ENCODE data around the gene SNTB2. TPM values are rescaled to one million over a fixed set of nuclear protein-coding genes. Genes with fewer than 3 reads are reported as not detected.

Gene SNTB2
- total RNA-seq, 1 experiment from 2014 or later = 20.2 TPM

GRCh38 chr16:69141936-69142335, 45.0 kb upstream of the SNTB2 start:
- H3K18ac ChIP-seq (ENCODE audit: insufficient read length, low read depth, low read length) = no peak overlapping the region
- no peak overlapping the region for H3T11ph ChIP-seq (ENCODE audit: low read length)
- no peak overlapping the region for H3K56ac ChIP-seq (ENCODE audit: insufficient read length, low read depth, low read length)
- H3K36me3 Mint-ChIP-seq (ENCODE audit: insufficient read depth in 1 of 3, low read depth in 3 of 3) = peaks cover 63 to 87% (median 83%) of the 10 kb centered on the region in 3 experiments; a peak in 6 of 7 replicates
- H2BK120ac ChIP-seq (ENCODE audit: low read depth, low read length, poor library complexity, severe bottlenecking) = no peak overlapping the region
- no CpG with 5 or more reads among the region's 4 CpGs for WGBS (ENCODE audit: extremely low coverage, insufficient read length, low lambda C conversion rate)
- H3K9ac ChIP-seq (ENCODE audit: extremely low read depth, insufficient read length, low read length) = no peak overlapping the region
- H2BK12ac ChIP-seq (ENCODE audit: insufficient read length, low read depth, low read length) = no peak overlapping the region
- no peak overlapping the region for H3K4me2 ChIP-seq (ENCODE audit: insufficient read depth, insufficient read length, low read length)
- H3K14ac ChIP-seq (ENCODE audit: insufficient read depth, low read length) = no peak overlapping the region
- H2BK5ac ChIP-seq (ENCODE audit: insufficient read length, low read length) = no peak overlapping the region
- no peaks in the 10 kb centered on the region for H3K4me1 Mint-ChIP-seq
- no peak overlapping the region for H3K27ac Mint-ChIP-seq
- no peak overlapping the region for H2BK15ac ChIP-seq (ENCODE audit: low read depth, low read length)
- no peaks in the 10 kb centered on the region for H3K27me3 ChIP-seq (ENCODE audit: insufficient read depth, low read length)
- H3K79me1 ChIP-seq (ENCODE audit: insufficient read depth, low read depth, low read length, poor library complexity, severe bottlenecking) = no peaks in the 10 kb centered on the region
- no peak overlapping the region for H2AK5ac ChIP-seq (ENCODE audit: insufficient read length, low read length)
- H3K4me3 Mint-ChIP-seq = no peak overlapping the region
- H3K9me3 ChIP-seq (ENCODE audit: control insufficient read depth, low read depth, low read length) = no peaks in the 10 kb centered on the region
- H4K91ac ChIP-seq (ENCODE audit: insufficient read length, low read depth, low read length) = no peak overlapping the region
- no peaks in the 10 kb centered on the region for H3K9me3 Mint-ChIP-seq
- H3K27ac ChIP-seq (ENCODE audit: insufficient read length, low read depth, low read length) = no peak overlapping the region
- DNase-seq = no peak
- H3K4me1 ChIP-seq (ENCODE audit: insufficient read depth, low read length) = no peaks in the 10 kb centered on the region
- H4K5ac ChIP-seq (ENCODE audit: insufficient read length, low read depth, low read length) = no peak overlapping the region
- no peak for TF ChIP-seq CTCF (conservative IDR thresholded peaks at IDR 0.05)
- no peaks in the 10 kb centered on the region for H4K20me1 ChIP-seq (ENCODE audit: control insufficient read depth, insufficient read depth, insufficient read length)
- no peaks in the 10 kb centered on the region for H3K79me2 ChIP-seq (ENCODE audit: insufficient read depth, low read length)
- H3K23me2 ChIP-seq (ENCODE audit: insufficient read length, low read depth, low read length, poor library complexity, severe bottlenecking) = no peaks in the 10 kb centered on the region
- H2BK20ac ChIP-seq (ENCODE audit: low read depth, low read length, poor library complexity, severe bottlenecking) = no peak overlapping the region
- no peaks in the 10 kb centered on the region; the same call in 1 of the 2 replicates for H3K27me3 Mint-ChIP-seq (ENCODE audit: low read depth)
- no peak overlapping the region for H2AFZ ChIP-seq (ENCODE audit: low read length)
- H3K23ac ChIP-seq (ENCODE audit: insufficient read length, low read depth, low read length) = no peak overlapping the region
- H3K4ac ChIP-seq (ENCODE audit: low read depth, low read length) = no peak overlapping the region
- no peak overlapping the region for H4K8ac ChIP-seq (replicated peaks; ENCODE audit: insufficient read length, low read depth, low read length)
